Femur (tissue), 1 donor: ENCODE results near the gene ATP1B2.
"Not testable (repeated sequence)": the region's sequence is repeated elsewhere in the genome, so short reads cannot be mapped to it uniquely, and the experiment has no call there.

Experiments
- DNase-seq: peaks from one replicate; pipeline ENCODE4 v3.0.0-alpha.2; 2017

The ATP1B2 gene

GRCh38 chr17:7636163-7636562 lies 14.6 kb upstream of the ATP1B2 start:
- no peak for DNase-seq

- no peak for DNase-seq
Measured at GRCh38 chr17:7640783-7641182, 9.9 kb upstream of the ATP1B2 start.

- not testable (repeated sequence) for DNase-seq
Measured at GRCh38 chr17:7641635-7642034, 9.1 kb upstream of the ATP1B2 start.

DNA sequence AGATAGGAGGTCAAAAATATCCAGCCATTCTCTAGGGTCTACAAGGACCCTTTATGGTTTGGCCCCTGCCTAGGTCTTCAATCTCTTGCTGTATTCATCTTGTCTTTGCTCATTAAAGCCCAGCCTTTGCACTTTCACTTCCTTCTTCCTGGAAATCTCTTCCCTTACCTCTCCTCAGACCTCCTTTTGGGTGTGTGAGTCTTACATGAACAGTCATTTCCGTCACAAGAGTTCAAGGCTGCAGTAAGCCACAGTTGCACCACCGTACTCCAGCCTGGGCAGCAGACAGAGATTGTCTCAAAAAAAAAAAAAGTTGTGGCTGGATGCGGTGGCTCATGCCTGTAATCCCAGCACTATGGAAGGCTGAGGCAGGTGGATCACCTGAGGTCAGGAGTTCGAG lies 6.0 kb upstream of the ATP1B2 start:
- DNase-seq, result no peak

GRCh38 chr17:7646457-7646856 lies 4.3 kb upstream of the ATP1B2 start:
- no peak for DNase-seq

DNA sequence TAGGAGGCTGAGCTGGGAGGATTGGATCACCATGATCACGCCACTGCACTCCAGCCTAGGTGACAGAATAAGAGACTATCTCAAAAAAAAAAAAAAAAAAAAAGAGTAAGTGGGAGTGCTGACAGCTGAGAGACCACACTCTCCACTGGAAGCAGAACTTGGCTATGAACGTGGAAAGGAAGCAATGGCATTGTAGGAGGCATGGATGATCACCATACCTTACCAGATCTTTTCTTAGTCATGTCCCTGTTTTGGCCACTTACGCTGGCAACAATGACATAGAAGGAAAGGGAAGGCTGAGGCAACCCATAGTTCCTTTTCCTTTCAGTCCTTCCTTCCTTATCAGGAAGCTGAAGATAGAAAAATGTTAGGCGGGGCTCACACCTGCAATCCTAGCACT lies 3.7 kb upstream of the ATP1B2 start:
- no peak for DNase-seq

GRCh38 chr17:7651097-7651664 lies 455 bp downstream of the ATP1B2 start:
- DNase-seq, result no peak

- DNase-seq, result peak; percentile 76
Measured at GRCh38 chr17:7651665-7652387, 1.1 kb downstream of the ATP1B2 start.

GRCh38 chr17:7652388-7653356 lies 1.9 kb downstream of the ATP1B2 start:
- DNase-seq, result no peak

DNA sequence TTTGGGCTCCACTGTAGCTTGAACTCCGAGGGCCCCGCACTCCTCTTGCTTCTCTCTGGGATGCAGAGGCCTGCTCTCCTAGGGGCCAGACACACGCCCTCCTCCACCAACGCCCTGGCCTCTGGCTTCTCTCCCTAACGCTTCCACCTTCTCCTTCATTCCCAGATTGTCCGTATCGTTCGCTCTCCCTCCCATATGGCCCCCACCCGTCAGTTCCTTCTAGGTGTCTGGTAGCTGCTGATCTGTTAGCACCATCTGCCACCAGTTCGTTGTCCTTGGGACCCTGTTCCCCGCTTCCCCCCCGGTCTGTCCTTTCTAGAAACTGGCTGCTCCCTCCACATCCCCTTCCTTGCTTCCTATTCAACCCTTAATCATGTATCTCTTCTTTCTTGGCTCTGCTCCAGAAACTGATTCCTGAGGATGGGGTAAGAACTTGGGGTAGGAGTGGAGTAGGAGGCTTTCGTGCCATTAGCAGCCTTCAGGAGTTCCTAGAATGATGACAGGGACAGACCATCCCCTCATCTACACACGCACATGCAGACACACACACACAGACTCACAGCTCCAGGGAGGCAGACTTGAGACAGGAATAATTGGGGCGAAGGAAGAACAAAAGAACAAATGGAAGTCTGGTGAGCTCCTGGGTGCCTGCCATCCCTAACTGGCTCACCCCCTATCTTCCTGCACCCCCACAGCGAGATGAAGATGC lies 4.3 kb downstream of the ATP1B2 start:
- DNase-seq, result no peak

- no peak for DNase-seq
Measured at GRCh38 chr17:7655541-7655840, 4.8 kb downstream of the ATP1B2 start.

DNA sequence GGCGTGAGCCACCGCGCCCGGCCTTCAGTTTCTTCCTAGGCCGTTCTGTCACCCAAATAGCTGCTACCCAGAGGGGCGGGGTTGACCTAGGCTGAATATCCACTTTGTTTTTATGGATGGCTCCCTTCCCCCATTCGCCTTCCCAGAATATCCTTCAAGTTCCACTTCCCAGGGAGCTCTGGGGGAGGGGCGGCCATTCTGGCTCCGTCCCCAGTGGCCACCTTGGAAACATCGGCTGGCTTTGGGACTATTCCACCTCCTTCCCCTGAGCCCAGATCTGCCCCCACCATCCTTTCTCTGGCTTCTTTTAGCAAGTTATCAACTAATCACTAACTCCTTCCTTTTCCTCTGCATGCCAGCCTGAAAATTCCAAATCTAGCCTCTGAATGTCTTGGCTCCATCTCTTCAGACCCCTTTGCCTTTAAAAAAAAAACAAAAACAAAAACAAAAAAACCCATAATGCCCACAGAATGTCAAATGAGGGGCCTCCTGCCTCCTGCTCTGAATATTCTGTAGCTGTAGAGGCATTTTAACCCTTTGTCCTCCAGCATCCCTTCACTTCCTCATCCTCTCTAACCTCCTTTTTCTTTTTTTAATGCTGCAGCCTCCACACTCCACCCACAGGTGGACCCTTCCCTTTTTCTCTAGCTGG lies 6.4 kb downstream of the ATP1B2 start:
- peak; percentile 54 for DNase-seq

- DNase-seq, result peak; percentile 40
Measured at GRCh38 chr17:7667656-7668406, 17.1 kb downstream of the ATP1B2 start.

DNA sequence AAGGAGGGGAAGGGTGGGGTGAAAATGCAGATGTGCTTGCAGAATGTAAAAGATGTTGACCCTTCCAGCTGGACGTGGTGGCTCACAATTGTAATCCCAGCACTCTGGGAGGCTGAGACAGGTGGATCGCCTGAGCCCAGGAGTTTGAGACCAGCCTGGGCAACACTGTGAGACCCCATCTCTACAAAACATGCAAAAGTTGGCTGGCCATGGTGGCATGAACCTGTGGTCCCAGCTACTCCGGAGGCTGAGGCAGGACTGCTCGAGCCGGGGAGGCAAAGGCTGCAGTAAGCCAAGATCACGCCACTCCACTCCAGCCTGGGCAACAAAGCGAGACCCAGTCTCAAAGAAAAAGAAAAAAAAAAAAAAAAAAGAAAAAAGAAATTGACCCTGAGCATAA lies 17.8 kb downstream of the ATP1B2 start:
- no peak for DNase-seq

DNA sequence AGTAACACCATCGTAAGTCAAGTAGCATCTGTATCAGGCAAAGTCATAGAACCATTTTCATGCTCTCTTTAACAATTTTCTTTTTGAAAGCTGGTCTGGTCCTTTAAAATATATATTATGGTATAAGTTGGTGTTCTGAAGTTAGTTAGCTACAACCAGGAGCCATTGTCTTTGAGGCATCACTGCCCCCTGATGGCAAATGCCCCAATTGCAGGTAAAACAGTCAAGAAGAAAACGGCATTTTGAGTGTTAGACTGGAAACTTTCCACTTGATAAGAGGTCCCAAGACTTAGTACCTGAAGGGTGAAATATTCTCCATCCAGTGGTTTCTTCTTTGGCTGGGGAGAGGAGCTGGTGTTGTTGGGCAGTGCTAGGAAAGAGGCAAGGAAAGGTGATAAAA lies 22.5 kb downstream of the ATP1B2 start:
- DNase-seq, result no peak

GRCh38 chr17:7674934-7675333 lies 24.2 kb downstream of the ATP1B2 start:
- no peak for DNase-seq

GRCh38 chr17:7676533-7676932 lies 25.8 kb downstream of the ATP1B2 start:
- DNase-seq, result no peak

- no peak for DNase-seq
Measured at GRCh38 chr17:7677388-7678067, 26.8 kb downstream of the ATP1B2 start.

DNA sequence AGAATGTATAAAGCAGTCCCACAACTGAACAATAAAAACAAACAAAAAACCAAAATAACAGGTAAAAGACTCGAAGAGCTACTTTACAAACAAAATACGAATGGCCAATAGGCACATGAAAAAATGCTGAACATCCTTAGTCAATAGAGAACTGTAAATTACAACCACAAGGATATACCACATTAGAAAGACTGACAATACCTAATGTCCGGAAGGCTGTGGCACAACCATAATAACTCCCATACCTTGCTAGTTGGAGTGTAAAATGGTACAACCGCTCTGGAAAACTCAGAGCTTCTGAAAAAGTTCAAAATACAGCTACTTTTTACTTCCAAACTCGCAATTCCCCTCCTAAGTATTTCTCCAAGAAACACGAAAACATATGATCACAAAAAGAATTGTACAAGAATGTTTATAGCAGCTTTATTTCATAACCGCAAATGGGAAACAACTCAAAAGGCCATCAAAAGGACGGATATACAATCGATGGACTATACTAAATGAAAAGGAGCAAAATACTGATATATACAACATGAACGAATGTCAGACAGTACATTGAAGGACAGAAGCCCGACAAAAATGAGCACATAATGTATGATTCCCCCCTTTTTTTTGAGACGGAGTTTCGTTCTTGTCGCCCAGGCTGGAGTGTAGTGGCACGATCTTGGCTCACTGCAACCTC lies 34.3 kb downstream of the ATP1B2 start:
- DNase-seq, result no peak

DNA sequence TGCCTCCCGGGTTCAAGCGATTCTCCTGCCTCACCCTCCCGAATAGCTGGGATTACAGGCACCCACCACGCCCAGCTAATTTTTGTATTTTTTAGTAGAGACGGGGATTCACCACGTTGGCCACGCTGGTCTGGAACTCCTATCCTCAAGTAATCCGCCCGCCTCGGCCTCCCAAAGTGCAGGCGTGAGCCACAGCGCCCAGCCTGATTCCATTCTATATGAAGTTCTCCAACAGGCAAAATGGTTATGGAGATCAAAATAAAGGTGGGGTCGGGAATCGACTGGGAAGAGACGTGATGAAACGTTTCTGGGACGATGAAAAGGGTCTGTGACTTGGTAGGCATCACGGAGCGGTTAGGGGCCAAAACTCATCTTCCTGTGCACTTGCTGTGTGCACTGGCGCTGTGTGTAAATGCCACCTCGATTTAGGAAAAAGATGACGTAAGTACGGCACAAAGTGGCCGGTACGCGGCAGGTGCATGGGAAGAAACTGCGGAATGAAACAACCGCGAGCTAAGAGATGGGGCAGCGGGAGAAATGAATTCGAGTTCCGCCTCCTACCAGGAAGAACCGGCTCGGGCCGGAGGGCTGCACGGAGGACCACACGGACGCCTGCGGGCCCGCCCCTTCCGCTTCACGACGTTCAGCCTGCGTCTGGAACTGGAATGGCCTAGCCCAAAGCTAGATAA lies 35.0 kb downstream of the ATP1B2 start:
- DNase-seq, result peak; percentile 96
